ENCODE measurements around the gene GALK2.

DNA sequence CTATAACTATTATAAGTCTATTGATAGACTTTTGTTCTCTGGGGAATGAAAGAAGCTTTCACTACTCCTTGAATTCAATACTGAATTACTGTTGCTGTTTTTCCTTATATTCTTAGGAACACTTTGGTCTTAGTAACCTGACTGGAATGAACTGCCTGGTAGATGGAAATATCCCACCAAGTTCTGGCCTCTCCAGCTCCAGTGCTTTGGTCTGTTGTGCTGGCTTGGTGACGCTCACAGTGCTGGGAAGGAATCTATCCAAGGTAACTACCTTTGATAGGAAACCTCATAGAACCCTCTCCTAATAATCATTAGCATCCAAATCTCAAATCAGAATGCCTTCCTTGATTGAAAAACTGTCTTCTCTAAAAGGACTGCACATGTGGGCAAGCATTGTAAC lies 69.1 kb downstream of the GALK2 start:
- TF ChIP-seq, protein P1, sequence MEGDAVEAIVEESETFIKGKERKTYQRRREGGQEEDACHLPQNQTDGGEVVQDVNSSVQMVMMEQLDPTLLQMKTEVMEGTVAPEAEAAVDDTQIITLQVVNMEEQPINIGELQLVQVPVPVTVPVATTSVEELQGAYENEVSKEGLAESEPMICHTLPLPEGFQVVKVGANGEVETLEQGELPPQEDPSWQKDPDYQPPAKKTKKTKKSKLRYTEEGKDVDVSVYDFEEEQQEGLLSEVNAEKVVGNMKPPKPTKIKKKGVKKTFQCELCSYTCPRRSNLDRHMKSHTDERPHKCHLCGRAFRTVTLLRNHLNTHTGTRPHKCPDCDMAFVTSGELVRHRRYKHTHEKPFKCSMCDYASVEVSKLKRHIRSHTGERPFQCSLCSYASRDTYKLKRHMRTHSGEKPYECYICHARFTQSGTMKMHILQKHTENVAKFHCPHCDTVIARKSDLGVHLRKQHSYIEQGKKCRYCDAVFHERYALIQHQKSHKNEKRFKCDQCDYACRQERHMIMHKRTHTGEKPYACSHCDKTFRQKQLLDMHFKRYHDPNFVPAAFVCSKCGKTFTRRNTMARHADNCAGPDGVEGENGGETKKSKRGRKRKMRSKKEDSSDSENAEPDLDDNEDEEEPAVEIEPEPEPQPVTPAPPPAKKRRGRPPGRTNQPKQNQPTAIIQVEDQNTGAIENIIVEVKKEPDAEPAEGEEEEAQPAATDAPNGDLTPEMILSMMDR (IDR thresholded peaks at IDR 0.05): no peak
- TF ChIP-seq EZH2 (IDR thresholded peaks at IDR 0.05; ENCODE audit: borderline replicate concordance, insufficient read depth, low read depth, low read length, poor library complexity, severe bottlenecking): no peak
